ENCODE measurements around the gene OR14C36.

Gene OR14C36

DNA sequence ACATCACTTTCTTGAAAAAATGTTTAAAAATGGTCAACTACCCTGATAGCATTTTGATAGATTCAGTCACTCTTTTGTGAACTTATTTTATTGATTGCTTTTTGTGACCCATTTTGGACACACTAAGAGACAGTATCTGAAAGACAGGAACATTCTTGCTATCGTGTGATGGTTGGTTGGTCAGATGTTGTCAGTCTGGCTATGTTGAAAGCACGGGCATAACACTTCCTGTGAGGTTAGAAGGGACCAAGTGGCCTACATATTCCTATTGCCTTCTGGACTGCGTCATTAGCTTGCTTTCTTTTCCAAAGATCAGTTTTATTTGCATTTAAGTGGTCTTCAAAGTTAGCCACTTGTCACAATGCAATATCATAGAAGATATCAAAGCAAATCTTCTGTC is 28.3 kb downstream of the OR14C36 start:
- DNase-seq (ENCODE audit: low spot score) = no peak
- H3K27ac Mint-ChIP-seq = no peak overlapping the region
- no peaks in the 10 kb centered on the region for H3K27me3 Mint-ChIP-seq (ENCODE audit: low read depth)
- peaks cover 2% of the 10 kb centered on the region for H3K4me1 Mint-ChIP-seq (ENCODE audit: low read depth)
- no peak overlapping the region for H3K4me3 Mint-ChIP-seq
- H3K36me3 Mint-ChIP-seq (ENCODE audit: low read depth) = no peaks in the 10 kb centered on the region
- no peaks in the 10 kb centered on the region for H3K9me3 Mint-ChIP-seq

DNA sequence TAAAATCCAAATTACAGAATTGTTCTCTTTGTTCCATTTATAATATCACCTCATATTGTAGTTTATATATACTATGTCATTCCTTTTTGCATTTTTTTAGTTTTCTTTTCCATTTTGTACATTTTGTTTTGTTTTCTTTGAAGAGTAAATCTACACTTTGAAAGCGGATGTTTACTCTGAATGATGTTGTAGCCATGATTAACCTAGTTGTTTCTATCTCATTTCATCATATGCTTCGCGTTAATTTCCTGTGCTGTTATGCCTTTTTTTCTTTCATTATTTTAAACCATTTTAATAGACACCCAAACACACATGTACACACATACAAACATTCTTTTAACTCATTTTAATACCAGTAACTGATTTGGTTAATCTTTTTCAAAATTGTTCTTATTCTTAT is 32.3 kb downstream of the OR14C36 start:
- no peak overlapping the region for H3K27ac Mint-ChIP-seq
- no peaks in the 10 kb centered on the region for H3K4me1 Mint-ChIP-seq (ENCODE audit: low read depth)
- DNase-seq (ENCODE audit: low spot score) = no peak
- no peaks in the 10 kb centered on the region for H3K9me3 Mint-ChIP-seq
- H3K36me3 Mint-ChIP-seq (ENCODE audit: low read depth) = no peaks in the 10 kb centered on the region
- H3K27me3 Mint-ChIP-seq (ENCODE audit: low read depth) = no peaks in the 10 kb centered on the region
- no peak overlapping the region for H3K4me3 Mint-ChIP-seq

DNA sequence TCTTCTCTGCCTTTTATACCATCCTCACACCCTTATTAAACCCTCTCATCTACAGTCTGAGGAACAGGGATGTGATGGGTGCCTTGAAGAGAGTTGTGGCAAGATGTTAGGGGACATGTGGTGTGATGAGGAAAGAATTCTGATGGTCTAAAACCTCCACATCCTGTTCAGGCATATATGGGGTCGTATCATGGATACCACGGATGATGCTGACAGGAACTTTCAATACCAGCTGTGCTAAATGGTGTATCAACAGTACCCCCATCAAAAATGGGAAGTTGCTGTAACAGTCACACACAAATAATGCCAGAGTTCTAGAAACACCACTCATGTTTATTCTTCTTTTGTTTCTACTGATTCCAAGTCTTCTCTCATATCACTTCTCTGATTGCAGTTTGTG is 39.9 kb downstream of the OR14C36 start:
- H3K27ac Mint-ChIP-seq = no peak overlapping the region
- H3K36me3 Mint-ChIP-seq (ENCODE audit: low read depth) = no peaks in the 10 kb centered on the region
- no peak overlapping the region for H3K4me3 Mint-ChIP-seq
- H3K9me3 Mint-ChIP-seq = no peaks in the 10 kb centered on the region
- no peak for DNase-seq (ENCODE audit: low spot score)
- H3K4me1 Mint-ChIP-seq (ENCODE audit: low read depth) = no peaks in the 10 kb centered on the region
- H3K27me3 Mint-ChIP-seq (ENCODE audit: low read depth) = no peaks in the 10 kb centered on the region

DNA sequence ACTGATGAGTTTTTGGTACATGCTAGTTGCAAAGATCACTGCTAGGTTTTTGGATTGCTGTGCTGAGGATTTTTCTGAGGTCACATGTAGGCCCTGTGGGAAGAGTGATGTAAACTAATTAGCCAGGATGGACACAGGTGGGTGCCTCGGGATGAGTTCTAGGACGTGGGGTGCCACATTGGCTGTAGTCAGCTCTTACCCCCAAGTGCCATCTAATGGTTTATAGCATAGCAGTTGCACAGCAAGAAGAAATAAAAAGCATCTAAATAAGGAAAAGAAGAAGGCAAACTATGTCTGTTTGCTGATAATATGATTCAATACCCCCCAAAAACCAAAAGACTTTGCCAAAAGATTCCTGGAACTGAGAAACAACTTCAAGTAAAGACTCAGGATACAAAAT is 44.5 kb downstream of the OR14C36 start:
- H3K27me3 Mint-ChIP-seq (ENCODE audit: low read depth) = no peaks in the 10 kb centered on the region
- no peak overlapping the region for H3K27ac Mint-ChIP-seq
- no peaks in the 10 kb centered on the region for H3K4me1 Mint-ChIP-seq (ENCODE audit: low read depth)
- no peaks in the 10 kb centered on the region for H3K36me3 Mint-ChIP-seq (ENCODE audit: low read depth)
- no peak for DNase-seq (ENCODE audit: low spot score)
- no peak overlapping the region for H3K4me3 Mint-ChIP-seq
- no peaks in the 10 kb centered on the region for H3K9me3 Mint-ChIP-seq
